Measurements from ENCODE around the gene LMF1. TPM values are rescaled to one million over a fixed set of nuclear protein-coding genes. Genes with fewer than 3 reads are reported as not detected.

The LMF1 gene
- total RNA-seq, 1 donor from 2014 or later = 36.1 TPM

GRCh38 chr16:916035-916799 is 54.6 kb downstream of the LMF1 start:
- TF ChIP-seq, protein P1, sequence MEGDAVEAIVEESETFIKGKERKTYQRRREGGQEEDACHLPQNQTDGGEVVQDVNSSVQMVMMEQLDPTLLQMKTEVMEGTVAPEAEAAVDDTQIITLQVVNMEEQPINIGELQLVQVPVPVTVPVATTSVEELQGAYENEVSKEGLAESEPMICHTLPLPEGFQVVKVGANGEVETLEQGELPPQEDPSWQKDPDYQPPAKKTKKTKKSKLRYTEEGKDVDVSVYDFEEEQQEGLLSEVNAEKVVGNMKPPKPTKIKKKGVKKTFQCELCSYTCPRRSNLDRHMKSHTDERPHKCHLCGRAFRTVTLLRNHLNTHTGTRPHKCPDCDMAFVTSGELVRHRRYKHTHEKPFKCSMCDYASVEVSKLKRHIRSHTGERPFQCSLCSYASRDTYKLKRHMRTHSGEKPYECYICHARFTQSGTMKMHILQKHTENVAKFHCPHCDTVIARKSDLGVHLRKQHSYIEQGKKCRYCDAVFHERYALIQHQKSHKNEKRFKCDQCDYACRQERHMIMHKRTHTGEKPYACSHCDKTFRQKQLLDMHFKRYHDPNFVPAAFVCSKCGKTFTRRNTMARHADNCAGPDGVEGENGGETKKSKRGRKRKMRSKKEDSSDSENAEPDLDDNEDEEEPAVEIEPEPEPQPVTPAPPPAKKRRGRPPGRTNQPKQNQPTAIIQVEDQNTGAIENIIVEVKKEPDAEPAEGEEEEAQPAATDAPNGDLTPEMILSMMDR (IDR thresholded peaks at IDR 0.05) = no peak
- Mint-ChIP-seq H3K27me3 (no peaks in the 10 kb centered on the region), H3K4me1 (peaks cover 9% of the 10 kb centered on the region), H3K36me3 (ENCODE audit: low read depth) (peaks cover 16% of the 10 kb centered on the region), H3K9me3 (no peaks in the 10 kb centered on the region), H3K4me3 (no peak overlapping the region), H3K27ac (no peak overlapping the region)
- no peak for ATAC-seq (ENCODE audit: low read depth)
- POLR2A ChIA-PET = no interaction called here
- intact Hi-C loops (cut with micrococcal nuclease) = no loop called here
- CTCF ChIA-PET = no interaction called here
- DNase-seq = no peak

GRCh38 chr16:915546-915945 is 55.2 kb downstream of the LMF1 start:
- TF ChIP-seq, protein P1 (IDR thresholded peaks at IDR 0.05) = no peak
- DNase-seq = no peak
- Mint-ChIP-seq H3K4me3 (no peak overlapping the region), H3K27me3 (no peaks in the 10 kb centered on the region), H3K27ac (no peak overlapping the region), H3K9me3 (no peaks in the 10 kb centered on the region), H3K4me1 (peaks cover 5% of the 10 kb centered on the region), H3K36me3 (ENCODE audit: low read depth) (peaks cover 19% of the 10 kb centered on the region)
- CTCF ChIA-PET = no interaction called here
- ATAC-seq (ENCODE audit: low read depth) = no peak
- POLR2A ChIA-PET = no interaction called here
- intact Hi-C loops (cut with micrococcal nuclease) = no loop called here

DNA sequence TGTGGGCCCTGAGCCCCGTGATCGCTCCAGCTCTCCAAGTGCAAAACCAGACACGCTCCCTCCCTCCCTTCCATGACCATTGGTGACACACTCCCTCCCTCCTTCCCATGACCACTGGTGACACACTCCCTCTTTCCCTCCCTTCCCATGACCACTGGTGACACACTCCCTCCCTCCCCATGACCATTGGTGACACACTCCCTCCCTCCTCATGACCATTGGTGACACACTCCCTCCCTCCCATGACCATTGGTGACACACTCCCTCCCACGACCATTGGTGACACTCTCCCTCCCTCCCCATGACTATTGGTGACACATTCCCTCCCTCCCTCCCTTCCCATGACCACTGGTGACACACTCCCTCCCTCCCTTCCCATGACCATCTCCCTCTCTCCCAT is 56.3 kb downstream of the LMF1 start:
- POLR2A ChIA-PET = no interaction called here

GRCh38 chr16:913817-914439 is 56.9 kb downstream of the LMF1 start:
- CTCF ChIA-PET = no interaction called here
- TF ChIP-seq, protein P1 (IDR thresholded peaks at IDR 0.05) = no peak
- DNase-seq = no peak
- intact Hi-C loops (cut with micrococcal nuclease) = no loop called here
- Mint-ChIP-seq H3K27ac (no peak overlapping the region), H3K4me1 (no peaks in the 10 kb centered on the region), H3K4me3 (no peak overlapping the region), H3K27me3 (no peaks in the 10 kb centered on the region), H3K9me3 (no peaks in the 10 kb centered on the region), H3K36me3 (ENCODE audit: low read depth) (peaks cover 31% of the 10 kb centered on the region)
- no peak for ATAC-seq (ENCODE audit: low read depth)
- POLR2A ChIA-PET = no interaction called here

More for the DNA sequence above, 56.3 kb downstream of the LMF1 start:
- Mint-ChIP-seq H3K27ac (no peak overlapping the region), H3K9me3 (no peaks in the 10 kb centered on the region), H3K4me1 (no peaks in the 10 kb centered on the region), H3K36me3 (ENCODE audit: low read depth) (peaks cover 26% of the 10 kb centered on the region), H3K4me3 (no peak overlapping the region), H3K27me3 (no peaks in the 10 kb centered on the region)
- DNase-seq (no peak), ATAC-seq (ENCODE audit: low read depth) (no peak)
- TF ChIP-seq, protein P1 (IDR thresholded peaks at IDR 0.05) = no peak
- CTCF ChIA-PET = no interaction called here
- intact Hi-C loops (cut with micrococcal nuclease) = no loop called here

GRCh38 chr16:912684-913613 is 57.8 kb downstream of the LMF1 start:
- ChIA-PET POLR2A (no interaction called here), CTCF (no interaction called here)
- ATAC-seq (ENCODE audit: low read depth) (no peak), DNase-seq (no peak)
- no peaks in the 10 kb centered on the region for H3K27me3 Mint-ChIP-seq
- intact Hi-C loops (cut with micrococcal nuclease) = no loop called here
- peaks cover 26% of the 10 kb centered on the region for H3K36me3 Mint-ChIP-seq (ENCODE audit: low read depth)
- no peak overlapping the region for H3K27ac Mint-ChIP-seq
- H3K4me3 Mint-ChIP-seq = no peak overlapping the region
- H3K9me3 Mint-ChIP-seq = no peaks in the 10 kb centered on the region
- H3K4me1 Mint-ChIP-seq = no peaks in the 10 kb centered on the region
- TF ChIP-seq, protein P1 (IDR thresholded peaks at IDR 0.05) = no peak
